Activated CD8-positive, alpha-beta memory T cell treated with anti-CD3 and anti-CD28 coated beads, Interleukin-2, amount 50 U/mL, for 24 hours (primary cell): ENCODE data around the gene SRSF5.
"Not testable (repeated sequence)": the region's sequence is repeated elsewhere in the genome, so short reads cannot be mapped to it uniquely, and the experiment has no call there.

Experiments used
- DNase-seq: peaks from one replicate; pipeline ENCODE4 v3.0.0-alpha.2; 2020; ENCODE audit errors: extremely low read depth

The SRSF5 gene

DNA sequence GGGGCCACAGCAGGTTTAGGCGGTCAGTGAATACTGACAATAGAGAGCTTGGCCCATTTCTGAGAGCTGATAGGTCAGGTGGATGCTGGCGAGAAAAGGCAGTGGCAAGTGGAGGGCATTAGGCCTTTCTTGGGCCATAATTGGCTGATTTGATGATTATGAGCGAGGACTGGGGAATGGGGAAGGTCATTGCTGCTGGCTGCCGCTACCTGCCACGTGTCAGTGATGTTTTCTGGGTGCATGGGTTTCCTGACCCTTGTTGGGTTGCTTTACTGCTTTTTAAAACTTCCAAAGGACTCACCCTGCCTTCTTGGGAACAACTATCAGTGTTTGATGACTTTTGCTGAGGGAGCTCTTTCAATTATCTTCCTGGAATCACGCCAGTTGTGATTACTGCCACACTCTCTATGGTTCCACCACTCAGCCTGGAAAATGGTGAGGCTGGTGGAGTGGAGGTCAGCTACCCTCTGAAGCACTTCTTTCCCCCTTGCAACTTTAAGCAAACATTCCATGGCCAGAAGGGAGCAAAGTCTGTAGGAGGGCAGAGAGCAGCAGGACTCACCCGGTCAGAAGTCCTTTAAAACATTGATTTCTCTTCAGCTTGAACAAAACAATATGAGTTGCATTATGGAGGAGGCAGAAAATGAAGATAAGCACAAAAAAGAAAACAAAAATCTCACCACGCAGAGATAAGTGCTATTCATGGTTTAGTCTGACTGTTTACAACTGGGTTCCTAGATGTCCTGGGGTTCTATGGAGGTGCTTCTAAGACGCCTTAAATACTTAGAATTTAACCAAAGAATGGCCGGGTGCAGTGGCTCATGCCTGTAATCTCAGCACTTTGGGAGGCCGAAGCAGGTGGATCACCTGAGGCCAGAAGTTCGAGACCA is 42.2 kb downstream of the SRSF5 start:
- no peak for DNase-seq

DNA sequence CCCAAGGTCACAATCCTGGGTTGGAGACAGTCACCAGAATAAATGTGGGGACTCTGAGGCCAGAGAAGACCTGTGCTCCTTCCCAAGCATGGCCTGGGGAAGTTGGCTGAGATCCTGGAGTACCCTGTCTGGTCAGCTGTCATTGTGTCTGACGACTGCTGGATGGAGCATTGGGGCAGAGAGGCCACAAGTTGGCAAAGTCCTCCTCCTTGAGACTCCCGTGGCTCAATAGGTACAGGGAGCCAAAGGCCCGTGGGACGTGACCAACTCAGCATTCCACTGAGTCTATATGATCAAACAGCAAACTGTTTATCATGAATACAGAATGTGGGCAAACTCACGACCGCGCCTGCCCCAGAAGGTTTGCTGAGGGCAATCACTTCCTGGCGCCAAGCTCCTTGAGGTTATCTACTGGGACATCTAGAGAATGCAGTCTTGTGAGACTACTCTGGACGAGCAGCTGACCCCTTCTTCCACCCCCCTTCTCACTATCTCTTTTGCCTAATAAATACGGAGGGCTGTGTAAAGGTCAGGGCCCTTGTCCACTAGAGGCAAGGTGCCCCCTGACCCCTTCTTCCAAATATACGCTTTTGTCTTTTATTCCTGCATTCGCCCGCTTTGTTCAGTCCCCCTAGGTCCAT is 44.4 kb downstream of the SRSF5 start:
- DNase-seq: no peak

DNA sequence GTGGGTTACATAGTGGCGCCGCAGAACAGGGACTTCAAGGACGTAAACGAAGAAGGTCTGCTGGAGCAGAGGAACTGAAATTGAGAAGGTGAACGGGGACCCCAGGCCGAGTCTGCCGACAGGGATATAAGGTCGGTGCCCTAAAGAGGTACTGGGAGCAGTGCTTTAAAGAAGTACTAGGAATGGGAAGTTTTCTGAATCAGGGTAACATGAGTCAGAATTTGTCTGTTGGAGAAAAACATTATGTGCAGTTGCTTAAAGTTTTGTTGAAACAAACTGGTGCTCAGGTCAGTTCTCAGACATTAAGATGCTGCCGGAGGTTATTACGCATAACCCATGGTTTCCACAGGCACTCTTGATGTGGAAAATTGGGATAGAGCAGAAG is 44.9 kb downstream of the SRSF5 start:
- DNase-seq: no peak

DNA sequence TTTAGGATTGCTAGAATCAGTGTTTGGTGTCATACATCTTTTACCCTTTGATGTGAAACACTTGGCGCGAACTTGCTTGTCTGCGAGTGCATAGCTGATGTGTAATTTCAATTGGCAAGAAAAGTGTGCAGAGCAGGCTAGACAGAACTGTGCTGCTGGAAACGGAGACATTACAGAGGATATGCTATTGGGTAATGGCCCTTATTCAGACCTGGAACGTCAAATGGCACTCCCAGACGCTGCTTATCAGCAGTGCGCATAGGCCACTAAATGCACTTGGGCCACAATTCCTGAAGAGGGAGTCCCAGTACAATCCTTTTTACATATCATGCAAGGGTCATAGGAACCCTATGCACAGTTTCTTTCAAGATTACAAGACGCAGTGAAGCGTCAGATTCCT is 45.8 kb downstream of the SRSF5 start:
- no peak for DNase-seq

DNA sequence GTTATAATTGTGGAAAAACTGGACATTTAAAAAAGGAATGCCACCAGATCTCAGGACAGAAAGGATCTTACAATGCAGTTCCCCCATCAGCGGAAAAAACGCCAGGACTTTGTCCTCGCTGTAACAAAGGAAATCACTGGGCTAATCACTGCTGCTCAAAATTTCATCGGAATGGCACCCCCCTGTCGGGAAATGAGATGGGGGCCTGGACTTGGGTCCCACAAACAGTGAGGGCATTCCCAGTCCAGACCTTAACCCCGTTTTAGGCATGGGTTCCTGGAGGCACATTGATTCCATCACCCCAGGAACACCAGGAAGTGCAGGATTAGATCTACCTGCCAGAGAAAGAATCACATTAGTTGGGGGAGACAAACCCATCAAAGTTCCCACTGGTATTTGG is 46.4 kb downstream of the SRSF5 start:
- not testable (repeated sequence) for DNase-seq

DNA sequence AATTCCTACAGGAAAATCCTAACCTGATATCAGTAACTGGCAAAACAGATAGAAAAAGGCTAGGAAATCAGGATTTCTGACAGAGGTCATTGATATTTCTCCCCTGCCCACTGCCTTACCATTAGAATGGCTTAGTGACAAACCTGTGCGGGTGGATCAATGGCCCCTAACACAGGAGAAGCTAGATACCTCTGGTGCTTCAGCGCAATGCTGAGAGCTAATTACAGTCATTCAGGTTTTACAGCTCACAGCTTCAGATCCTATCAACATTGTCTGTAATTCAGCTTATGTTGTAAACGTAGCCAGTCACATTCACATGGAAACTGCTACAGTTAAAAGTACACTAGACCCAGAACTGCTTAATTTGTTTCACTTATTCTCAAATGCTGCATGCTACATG is 47.5 kb downstream of the SRSF5 start:
- no peak for DNase-seq

DNA sequence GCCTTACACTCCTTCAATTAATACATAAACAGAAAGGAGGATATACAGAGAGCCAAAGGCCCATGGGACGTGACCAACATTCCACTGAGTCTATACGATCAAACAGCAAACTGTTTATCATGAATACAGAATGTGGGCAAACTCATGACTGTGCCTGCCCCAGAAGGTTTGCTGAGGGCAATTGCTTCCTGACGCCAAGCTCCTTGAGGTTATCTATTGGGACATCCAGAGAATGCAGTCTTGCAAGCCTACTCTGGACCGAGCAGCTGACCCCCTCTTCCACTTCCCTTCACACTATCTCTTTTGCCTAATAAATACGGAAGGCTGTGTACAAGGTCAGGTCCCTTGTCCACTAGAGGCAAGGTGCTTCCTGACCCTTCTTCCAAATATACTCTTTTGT is 48.6 kb downstream of the SRSF5 start:
- no peak for DNase-seq

DNA sequence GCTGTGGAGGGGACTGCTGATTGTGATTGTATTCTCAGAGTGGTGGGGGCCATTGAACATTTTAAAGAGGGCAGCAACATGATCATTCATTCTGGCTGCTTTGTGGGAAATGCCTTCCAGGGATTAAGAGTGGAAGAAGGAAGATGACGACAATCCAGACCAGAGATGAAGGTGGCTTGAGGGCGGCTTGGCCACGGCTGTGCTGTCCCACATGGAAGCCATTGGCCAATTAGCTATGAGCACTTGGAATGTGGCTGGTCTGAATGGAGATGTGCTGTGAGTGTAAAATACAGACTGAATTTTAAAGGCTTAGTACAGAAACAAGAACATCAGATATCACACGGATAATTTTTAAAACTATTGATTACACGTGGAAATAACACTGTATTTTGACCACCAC is 49.3 kb downstream of the SRSF5 start:
- DNase-seq: no peak

DNA sequence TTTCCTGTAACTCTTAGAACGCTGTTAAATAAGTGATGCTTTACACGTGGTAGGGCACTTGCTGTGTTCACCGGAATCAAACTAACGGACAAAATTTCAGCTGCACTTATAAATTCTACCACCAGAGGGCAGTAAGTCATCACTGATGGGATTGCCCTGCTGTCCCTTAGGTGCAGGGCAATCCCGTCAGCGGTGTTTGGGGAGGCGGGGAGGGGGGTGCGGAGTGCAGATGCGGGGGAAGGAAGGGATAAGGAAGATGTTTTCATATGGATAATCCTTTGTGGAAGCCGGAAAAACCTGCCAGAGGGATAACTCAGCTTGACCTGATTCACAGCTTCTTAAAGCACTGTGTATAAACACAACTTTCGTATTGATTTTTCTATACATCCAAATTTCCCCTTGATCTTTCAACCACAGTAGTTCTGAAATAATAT is 51.8 kb downstream of the SRSF5 start:
- peak; percentile 5 for DNase-seq

DNA sequence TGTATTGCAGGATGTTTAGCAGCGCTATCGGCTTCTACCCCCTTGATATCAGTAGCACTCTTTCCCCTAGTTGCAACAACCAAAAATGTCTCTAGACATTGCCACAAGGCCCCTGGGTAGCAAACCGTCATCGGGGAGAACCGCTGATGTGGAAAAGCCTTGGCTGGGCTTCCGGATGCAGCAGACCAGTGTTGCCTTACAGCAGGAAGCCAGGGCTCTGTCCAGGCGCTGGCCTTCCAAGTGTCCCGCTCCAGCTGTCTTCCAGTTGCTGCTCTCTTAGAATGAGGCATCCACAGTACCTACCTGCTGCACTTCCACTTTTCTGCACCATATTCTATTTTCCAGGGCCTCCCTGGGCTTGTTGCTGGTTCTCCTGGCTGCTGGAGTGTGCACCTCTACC is 52.7 kb downstream of the SRSF5 start:
- DNase-seq: no peak

DNA sequence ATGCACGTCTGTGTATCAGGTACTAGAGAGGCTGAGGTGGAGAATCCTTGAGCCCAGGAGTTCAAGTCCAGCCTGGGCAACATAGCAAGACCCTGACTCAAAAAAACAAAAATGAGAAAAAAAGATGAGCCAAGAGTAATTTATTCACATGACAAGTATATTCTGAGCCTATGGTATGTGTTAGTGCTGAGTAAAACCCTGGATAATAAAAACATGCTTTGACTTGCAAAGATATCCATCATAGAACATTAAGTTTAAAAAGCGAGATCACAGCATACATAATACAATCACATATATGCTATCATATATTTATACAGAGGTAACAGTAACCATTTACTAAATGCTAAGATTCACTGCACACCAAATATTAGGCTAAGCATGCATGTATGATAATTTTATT is 54.0 kb downstream of the SRSF5 start:
- DNase-seq: no peak
